ENCODE data around the gene COPZ1.

COPZ1 gene

GRCh38 chr12:54379398-54380201 lies 54.7 kb downstream of the COPZ1 start:
- peak; percentile 87 for DNase-seq

GRCh38 chr12:54381136-54381535 lies 56.2 kb downstream of the COPZ1 start:
- DNase-seq = no peak

- no peak for DNase-seq
These were observed 58.2 kb downstream of the COPZ1 start for GRCh38 chr12:54383041-54383609.

GRCh38 chr12:54384591-54385041 lies 59.7 kb downstream of the COPZ1 start, which contains the start of gene ZNF385A:
ZNF385A (minus strand) TSS chr12:54384733; CDS start chr12:54384514, 219 bp downstream.
- no peak for DNase-seq

- DNase-seq = no peak
These were observed 60.5 kb downstream of the COPZ1 start for GRCh38 chr12:54385251-54385914.

- no peak for DNase-seq
These were observed 61.6 kb downstream of the COPZ1 start for GRCh38 chr12:54386403-54387113.

GRCh38 chr12:54387114-54387467 lies 62.2 kb downstream of the COPZ1 start:
- DNase-seq = no peak

- DNase-seq = no peak
These were observed 63.6 kb downstream of the COPZ1 start for GRCh38 chr12:54388237-54389133.

GRCh38 chr12:54389134-54389508 lies 64.2 kb downstream of the COPZ1 start:
- DNase-seq = no peak

- no peak for DNase-seq
These were observed 64.8 kb downstream of the COPZ1 start for GRCh38 chr12:54389607-54390175.

GRCh38 chr12:54390176-54390667 lies 65.3 kb downstream of the COPZ1 start:
- no peak for DNase-seq

- peak; percentile 52 for DNase-seq
These were observed 66.0 kb downstream of the COPZ1 start for GRCh38 chr12:54390668-54391551.

GRCh38 chr12:54392485-54393206 lies 67.7 kb downstream of the COPZ1 start:
- no peak for DNase-seq

- DNase-seq = no peak
These were observed 68.3 kb downstream of the COPZ1 start for GRCh38 chr12:54393207-54393609.

GRCh38 chr12:54393743-54394142 lies 68.8 kb downstream of the COPZ1 start:
- no peak for DNase-seq

GRCh38 chr12:54394281-54394719 lies 69.4 kb downstream of the COPZ1 start:
- DNase-seq = peak; percentile 71

GRCh38 chr12:54394986-54395385 lies 70.1 kb downstream of the COPZ1 start:
- DNase-seq = no peak

- no peak for DNase-seq
These were observed 70.6 kb downstream of the COPZ1 start for GRCh38 chr12:54395545-54395944.

GRCh38 chr12:54397157-54397556 lies 72.2 kb downstream of the COPZ1 start:
- DNase-seq = no peak

- no peak for DNase-seq
These were observed 73.3 kb downstream of the COPZ1 start for GRCh38 chr12:54398218-54398617.
